ENCODE measurements around the gene PRKCA. TPM values are rescaled to one million over a fixed set of nuclear protein-coding genes. Genes with fewer than 3 reads are reported as not detected.

PRKCA gene
- total RNA-seq, 2 donors from 2014 or later, result 8.3 to 26.5 TPM

GRCh38 chr17:66848496-66848895 is 546.1 kb downstream of the PRKCA start:
- DNase-seq (ENCODE audit: low spot score), result no peak
- Histone ChIP-seq H3K27me3 (replicated peaks; ENCODE audit: insufficient read depth) (no peaks in the 10 kb centered on the region), H3K36me3 (no peaks in the 10 kb centered on the region), H3K4me3 (no peak overlapping the region), H3K4me1 (replicated peaks) (no peaks in the 10 kb centered on the region), H3K27ac (no peak overlapping the region), H3K9me3 (no peaks in the 10 kb centered on the region)
- TF ChIP-seq POLR2AphosphoS5 (IDR thresholded peaks at IDR 0.05) (no peak), POLR2A (IDR thresholded peaks at IDR 0.05) (no peak)
- TF ChIP-seq, protein P1, sequence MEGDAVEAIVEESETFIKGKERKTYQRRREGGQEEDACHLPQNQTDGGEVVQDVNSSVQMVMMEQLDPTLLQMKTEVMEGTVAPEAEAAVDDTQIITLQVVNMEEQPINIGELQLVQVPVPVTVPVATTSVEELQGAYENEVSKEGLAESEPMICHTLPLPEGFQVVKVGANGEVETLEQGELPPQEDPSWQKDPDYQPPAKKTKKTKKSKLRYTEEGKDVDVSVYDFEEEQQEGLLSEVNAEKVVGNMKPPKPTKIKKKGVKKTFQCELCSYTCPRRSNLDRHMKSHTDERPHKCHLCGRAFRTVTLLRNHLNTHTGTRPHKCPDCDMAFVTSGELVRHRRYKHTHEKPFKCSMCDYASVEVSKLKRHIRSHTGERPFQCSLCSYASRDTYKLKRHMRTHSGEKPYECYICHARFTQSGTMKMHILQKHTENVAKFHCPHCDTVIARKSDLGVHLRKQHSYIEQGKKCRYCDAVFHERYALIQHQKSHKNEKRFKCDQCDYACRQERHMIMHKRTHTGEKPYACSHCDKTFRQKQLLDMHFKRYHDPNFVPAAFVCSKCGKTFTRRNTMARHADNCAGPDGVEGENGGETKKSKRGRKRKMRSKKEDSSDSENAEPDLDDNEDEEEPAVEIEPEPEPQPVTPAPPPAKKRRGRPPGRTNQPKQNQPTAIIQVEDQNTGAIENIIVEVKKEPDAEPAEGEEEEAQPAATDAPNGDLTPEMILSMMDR (IDR thresholded peaks at IDR 0.05), result no peak
- WGBS, result 85% methylated on average over 6 of the region's 6 CpGs
- intact Hi-C loops (cut with DNase I), result no loop called here

DNA sequence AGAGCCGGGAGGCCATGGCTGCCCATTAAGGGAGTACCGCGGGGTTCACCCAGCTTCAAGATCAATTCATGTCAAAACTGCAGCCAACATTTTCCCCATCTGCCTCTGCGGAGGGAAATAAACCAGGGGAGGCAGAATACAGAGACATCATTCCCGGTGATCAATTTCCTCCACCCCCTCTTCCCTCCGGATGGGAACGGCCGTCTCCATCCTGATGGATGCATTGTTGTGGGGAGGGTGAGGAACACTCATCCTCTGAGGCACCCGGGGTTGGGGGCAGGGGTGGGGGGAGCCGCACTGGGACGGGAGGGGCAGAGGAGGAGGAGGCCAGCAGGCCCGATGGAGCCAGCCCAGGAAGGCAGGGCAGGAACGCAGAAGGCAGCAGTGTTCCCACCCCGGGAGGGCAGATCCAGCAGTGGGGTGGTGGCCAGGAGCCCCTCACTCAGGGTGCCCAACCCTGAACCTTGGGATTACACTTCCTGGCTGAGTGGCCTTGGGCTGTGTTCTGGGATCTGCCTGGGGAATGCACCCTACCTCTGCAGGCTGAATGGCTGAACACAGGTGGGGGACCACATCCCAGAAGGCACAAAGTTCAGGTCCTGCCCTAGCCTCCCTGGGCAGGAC is 546.7 kb downstream of the PRKCA start:
- H3K27ac ChIP-seq, result no peak overlapping the region
- no peaks in the 10 kb centered on the region for H3K36me3 ChIP-seq
- H3K4me3 ChIP-seq, result no peak overlapping the region
- intact Hi-C loops (cut with DNase I), result no loop called here
- no peaks in the 10 kb centered on the region for H3K27me3 ChIP-seq (replicated peaks; ENCODE audit: insufficient read depth)
- H3K9me3 ChIP-seq, result no peaks in the 10 kb centered on the region
- TF ChIP-seq POLR2AphosphoS5 (IDR thresholded peaks at IDR 0.05) (no peak), POLR2A (IDR thresholded peaks at IDR 0.05) (no peak)
- TF ChIP-seq, protein P1 (IDR thresholded peaks at IDR 0.05), result no peak
- WGBS, result 84% methylated on average over 14 of the region's 14 CpGs
- no peaks in the 10 kb centered on the region for H3K4me1 ChIP-seq (replicated peaks)
- DNase-seq (ENCODE audit: low spot score), result no peak

- no peaks in the 10 kb centered on the region for H3K27me3 ChIP-seq (replicated peaks; ENCODE audit: insufficient read depth)
- H3K4me1 ChIP-seq (replicated peaks), result no peaks in the 10 kb centered on the region
- intact Hi-C loops (cut with DNase I), result no loop called here
- H3K36me3 ChIP-seq, result no peaks in the 10 kb centered on the region
- WGBS, result 77% methylated on average over 4 of the region's 4 CpGs
- H3K27ac ChIP-seq, result no peak overlapping the region
- H3K4me3 ChIP-seq, result no peak overlapping the region
- DNase-seq (ENCODE audit: low spot score), result no peak
- H3K9me3 ChIP-seq, result no peaks in the 10 kb centered on the region
- TF ChIP-seq POLR2AphosphoS5 (IDR thresholded peaks at IDR 0.05) (no peak), POLR2A (IDR thresholded peaks at IDR 0.05) (no peak)
- TF ChIP-seq, protein P1 (IDR thresholded peaks at IDR 0.05), result no peak
Measured at GRCh38 chr17:66849851-66850580, 547.6 kb downstream of the PRKCA start.

- H3K27ac ChIP-seq, result no peak overlapping the region
- WGBS, result 81% methylated on average over 3 of the region's 3 CpGs
- H3K36me3 ChIP-seq, result no peaks in the 10 kb centered on the region
- no peaks in the 10 kb centered on the region for H3K4me1 ChIP-seq (replicated peaks)
- no peak overlapping the region for H3K4me3 ChIP-seq
- intact Hi-C loops (cut with DNase I), result no loop called here
- DNase-seq (ENCODE audit: low spot score), result no peak
- TF ChIP-seq POLR2A (IDR thresholded peaks at IDR 0.05), result no peak
- TF ChIP-seq, protein P1 (IDR thresholded peaks at IDR 0.05), result no peak
- TF ChIP-seq POLR2AphosphoS5 (IDR thresholded peaks at IDR 0.05), result no peak
- no peaks in the 10 kb centered on the region for H3K27me3 ChIP-seq (replicated peaks; ENCODE audit: insufficient read depth)
- H3K9me3 ChIP-seq, result no peaks in the 10 kb centered on the region
Measured at GRCh38 chr17:66850692-66851091, 548.3 kb downstream of the PRKCA start.

DNA sequence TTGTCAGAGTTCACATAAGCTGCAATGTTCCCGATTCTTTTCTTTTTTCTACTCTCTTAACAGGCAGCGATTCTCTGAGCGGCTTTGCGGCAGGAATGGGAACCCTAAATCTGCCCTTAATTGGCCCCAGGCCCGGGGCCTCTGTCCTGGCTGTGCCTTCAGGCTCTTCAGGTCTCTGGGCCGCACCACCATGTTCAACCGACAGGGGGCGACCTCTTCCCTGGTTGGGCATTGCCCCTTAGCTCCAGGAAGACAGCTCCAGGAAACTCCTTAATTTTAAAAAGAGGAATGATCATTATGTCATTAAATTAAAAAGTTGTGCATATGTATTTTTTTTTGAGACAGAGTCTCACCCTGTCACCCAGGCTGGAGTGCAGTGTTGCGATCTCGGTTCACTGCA is 552.8 kb downstream of the PRKCA start:
- Histone ChIP-seq H3K4me1 (replicated peaks) (no peaks in the 10 kb centered on the region), H3K36me3 (no peaks in the 10 kb centered on the region), H3K27ac (no peak overlapping the region), H3K4me3 (no peak overlapping the region), H3K27me3 (replicated peaks; ENCODE audit: insufficient read depth) (no peaks in the 10 kb centered on the region), H3K9me3 (no peaks in the 10 kb centered on the region)
- TF ChIP-seq POLR2AphosphoS5 (IDR thresholded peaks at IDR 0.05) (no peak), POLR2A (IDR thresholded peaks at IDR 0.05) (no peak)
- TF ChIP-seq, protein P1 (IDR thresholded peaks at IDR 0.05), result peak in 2 of 4 experiments; percentile 17 to 41
- WGBS, result 77% methylated on average over 10 of the region's 10 CpGs
- no peak for DNase-seq (ENCODE audit: low spot score)
- intact Hi-C loops (cut with DNase I), result no loop called here

Data from prostate gland (tissue), 2 donors.